ENCODE data around the gene S100A5.
"Not testable (repeated sequence)": the region's sequence is repeated elsewhere in the genome, so short reads cannot be mapped to it uniquely, and the experiment has no call there.

Gene S100A5

DNA sequence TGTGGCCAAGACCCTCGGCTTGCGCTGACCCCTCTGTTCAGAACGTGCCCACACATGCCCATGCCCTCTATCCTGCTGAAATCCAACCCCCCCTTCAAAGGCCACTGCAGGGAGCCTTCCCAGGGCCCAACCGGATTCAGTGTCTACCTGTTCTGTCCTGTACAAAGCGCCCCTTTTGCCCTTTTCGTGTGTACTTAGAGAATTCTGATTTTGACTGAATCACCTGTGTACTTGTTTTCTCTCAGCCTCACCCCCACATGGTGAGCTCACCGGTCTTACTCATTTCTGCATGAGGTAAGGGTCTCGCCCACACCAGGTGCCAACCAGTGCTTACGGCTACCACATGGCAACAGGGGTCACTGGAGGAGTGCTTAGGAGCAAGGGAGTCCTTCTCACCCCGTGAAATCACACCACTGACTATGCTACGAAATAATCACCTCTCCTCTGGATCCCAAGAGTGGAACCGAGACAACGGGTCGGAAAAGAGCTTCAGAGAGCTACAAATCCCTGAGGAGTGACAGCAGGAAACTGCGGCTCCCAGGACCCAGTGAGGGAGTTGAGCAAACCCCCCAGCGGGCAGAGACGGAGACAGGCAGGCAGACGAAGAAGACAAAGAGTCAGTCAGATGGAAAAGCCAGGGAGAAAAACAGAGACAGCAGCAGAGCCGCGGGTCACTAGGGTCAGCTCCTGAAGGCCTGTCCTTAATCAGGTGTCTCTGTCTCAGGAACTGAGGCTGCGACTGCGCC, 27.1 kb upstream of the S100A5 start:
- in situ Hi-C loops (cut with HindIII; ENCODE audit: low sequenced_read_pairs), result no loop called here

DNA sequence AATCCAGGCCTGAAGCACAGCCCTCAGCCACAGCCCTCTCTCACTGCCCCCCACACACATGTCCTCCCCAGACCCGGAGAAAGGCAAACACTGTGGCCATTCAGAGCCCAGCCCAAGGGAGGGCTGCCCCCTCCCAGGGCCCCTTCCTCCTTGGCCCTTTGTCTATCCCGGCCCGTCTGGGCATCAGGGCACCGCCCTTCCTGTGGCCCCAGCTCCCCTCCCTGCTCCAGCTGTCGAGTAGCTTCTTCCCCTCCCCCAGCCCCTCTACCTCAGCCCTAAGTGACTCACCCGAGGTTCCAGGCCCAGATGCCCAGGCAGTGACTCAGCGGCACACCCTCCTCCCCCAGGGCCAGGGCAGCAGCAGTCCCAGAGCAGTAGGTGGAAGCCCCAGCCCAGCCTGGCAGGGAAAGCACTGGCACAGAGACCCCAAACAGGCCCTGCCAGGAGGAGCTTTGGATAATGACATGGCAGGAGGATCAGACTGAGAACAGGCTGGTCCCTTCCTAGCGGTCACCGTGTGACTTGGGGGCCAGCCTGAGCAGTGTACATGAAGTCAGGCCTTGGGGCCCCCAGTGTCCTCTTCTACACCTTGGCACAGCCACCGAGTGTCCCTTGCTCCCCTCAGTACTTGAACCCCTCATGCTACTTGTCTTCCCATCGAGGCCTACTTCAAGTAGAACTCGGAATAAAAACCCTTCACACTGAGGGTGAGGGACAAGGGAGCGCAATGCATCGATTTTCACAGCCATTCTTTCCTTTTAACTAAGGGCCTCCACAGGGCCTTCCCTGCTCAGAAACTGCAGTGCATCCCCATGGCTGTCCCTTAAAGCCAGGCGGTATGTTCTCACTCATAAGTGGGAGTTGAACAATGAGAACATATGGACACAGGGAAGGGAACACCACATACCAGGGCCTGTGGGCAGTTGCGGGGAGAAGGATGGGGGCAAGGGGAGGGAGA, 26.0 kb upstream of the S100A5 start:
- in situ Hi-C loops (cut with HindIII; ENCODE audit: low sequenced_read_pairs), result no loop called here

DNA sequence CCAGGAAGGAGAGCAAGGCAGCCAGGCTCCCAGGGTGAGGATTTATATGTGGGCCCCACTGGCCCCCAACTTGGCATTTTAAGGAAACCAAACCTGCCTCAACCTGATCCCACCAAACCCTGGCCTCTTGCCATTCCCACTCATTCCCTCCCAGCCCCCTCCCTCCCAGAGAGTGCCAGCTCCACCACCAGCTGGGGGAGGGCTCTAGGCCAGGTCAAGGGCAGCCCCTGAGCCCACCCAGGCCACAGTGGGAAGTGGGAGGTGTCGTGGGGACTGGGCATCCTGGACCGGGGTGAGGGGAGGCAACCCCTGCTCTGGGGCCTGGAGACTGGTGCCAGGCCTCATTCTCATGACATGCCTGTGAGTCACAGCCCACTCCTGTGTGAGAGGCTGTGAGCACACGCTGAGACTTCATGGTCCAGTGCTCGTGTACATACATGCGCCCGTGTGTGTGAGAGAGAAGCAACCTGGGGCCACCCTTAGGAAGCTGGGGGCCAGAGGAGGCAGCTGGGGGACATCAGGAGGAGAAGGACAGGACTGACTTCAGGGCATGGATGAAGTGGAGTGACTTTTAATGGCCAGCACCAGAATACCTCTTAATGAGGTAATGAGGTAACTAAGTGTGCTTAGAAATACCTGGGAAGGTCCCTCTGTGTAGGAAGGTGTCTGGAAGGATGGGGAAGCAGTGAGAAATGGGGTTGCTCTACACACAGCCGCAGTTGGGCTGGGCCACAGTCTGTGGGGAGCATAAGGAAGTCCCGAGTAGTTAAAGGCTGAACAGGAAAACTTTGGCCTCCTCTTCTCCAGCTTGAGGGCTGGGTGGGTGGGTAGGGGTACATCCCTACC, 25.0 kb upstream of the S100A5 start, which contains the start of gene S100A2:
Gene S100A2, minus strand, starts transcription at position 316 of the 846 bp plus-strand sequence. CDS start 1,967 bp downstream, outside the sequence.
- in situ Hi-C loops (cut with HindIII; ENCODE audit: low sequenced_read_pairs), result no loop called here

DNA sequence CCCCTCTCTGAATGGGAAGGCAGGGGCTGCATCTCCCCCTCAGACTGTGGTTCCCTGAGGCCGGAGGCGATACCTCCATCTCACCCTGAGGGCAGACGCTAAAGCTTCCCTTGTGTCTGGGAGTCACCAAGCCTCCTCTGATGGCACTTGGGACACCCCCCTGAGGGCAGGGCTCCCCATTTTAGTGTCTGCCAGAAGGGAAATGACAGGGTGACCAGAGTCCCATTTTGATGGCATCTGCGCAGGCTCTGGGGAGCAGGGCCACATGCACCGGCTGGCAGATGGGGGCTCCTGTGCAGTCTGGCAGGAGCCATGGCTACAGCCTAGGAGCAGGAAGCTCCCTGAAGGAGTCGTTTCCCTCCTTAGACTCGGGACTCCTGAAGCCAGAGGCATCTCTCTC, 23.3 kb upstream of the S100A5 start:
- in situ Hi-C loops (cut with HindIII; ENCODE audit: low sequenced_read_pairs), result no loop called here

DNA sequence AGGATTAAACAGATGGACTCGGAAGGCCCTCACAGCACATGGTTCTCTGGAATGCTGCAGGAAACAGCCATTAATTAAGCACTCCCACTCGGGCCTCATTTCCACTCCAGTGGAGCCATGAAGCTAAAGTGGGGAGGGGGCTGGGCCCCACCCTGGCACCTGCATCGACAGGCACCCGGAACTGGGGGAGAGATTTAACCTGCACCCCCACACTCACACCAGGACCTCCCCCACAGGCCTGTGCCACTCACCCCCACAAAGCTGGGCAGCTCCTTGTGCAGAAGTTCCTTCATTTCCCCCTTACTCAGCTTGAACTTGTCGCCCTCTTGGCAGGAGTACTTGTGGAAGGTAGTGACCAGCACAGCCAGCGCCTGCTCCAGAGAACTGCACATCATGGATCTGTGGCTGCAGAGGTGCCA, 22.8 kb upstream of the S100A5 start:
- in situ Hi-C loops (cut with HindIII; ENCODE audit: low sequenced_read_pairs), result no loop called here

DNA sequence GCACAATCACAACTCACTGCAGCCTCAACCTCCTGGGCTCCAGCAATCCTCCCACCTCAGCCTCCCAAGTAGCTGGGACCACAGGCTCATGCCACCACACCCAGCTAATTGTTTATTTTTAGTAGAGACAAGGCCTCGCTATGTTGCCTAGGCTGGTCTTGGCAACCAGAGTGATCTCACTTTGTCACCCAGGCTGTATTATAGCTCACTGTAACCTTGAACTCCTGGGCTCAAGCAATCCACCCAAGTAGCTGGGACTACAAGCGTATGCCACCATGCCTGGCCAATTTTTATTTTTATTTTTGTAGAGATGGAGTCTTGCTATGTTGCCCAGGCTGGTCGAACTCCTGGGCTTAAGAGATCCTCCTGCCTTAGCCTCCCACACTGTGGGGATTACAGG, 21.3 kb upstream of the S100A5 start:
- in situ Hi-C loops (cut with HindIII; ENCODE audit: low sequenced_read_pairs), result not testable (repeated sequence)

DNA sequence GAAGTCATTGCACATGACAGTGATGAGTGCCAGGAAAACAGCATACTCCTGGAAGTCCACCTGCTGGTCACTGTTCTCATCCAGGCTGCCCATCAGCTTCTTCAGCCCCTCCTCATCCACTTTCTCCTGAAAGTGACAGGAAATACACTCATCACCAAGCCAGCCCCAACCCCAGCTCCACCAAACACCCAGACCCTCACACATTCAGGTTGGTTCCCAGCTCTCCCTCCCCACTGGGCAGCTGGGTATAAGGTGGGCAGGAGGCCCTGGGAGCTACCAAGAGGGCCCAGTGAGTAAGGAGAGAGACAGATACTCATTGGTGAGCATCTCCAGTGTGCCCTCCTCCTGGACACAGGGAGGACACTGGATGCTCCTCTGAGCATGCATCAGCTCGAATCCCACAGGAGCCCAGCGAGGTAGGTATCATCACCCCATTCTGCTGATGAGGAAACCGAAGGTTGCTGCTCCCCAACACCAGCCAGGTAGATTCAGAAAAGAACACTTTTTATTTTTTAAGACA, 20.8 kb upstream of the S100A5 start:
- in situ Hi-C loops (cut with HindIII; ENCODE audit: low sequenced_read_pairs), result no loop called here

DNA sequence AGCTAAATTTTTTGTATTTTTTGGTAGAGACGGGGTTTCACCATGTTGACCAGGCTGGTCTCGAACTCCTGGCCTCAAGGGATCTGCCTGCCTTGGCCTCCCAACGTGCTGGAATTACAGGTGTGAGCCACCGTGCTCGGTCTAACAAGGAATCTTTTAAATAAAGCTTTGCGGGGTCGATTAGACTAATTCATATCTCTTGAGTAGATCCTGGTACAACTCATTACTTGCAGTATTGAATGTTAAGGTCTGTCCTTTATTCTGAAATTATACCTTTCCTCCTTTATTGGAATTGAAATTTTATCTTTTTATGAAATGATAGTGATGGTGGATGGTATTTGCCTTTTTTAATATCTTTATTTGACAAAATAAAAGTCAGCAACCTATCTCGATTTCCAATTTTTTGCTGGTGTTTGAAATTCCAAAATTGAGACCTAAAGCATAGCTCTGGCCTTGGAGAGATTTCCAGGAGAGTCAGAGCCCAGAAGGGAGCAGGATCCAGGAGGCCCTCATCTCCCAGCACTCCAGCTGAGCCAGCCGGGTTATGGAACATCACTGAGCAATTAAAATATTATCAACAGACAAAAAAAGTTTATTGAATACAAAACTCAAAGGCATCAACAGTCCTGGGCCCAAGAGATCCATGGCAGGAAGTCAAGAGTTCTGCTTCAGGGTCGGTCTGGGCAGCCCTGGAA, 20.2 kb upstream of the S100A5 start:
- in situ Hi-C loops (cut with HindIII; ENCODE audit: low sequenced_read_pairs), result no loop called here

DNA sequence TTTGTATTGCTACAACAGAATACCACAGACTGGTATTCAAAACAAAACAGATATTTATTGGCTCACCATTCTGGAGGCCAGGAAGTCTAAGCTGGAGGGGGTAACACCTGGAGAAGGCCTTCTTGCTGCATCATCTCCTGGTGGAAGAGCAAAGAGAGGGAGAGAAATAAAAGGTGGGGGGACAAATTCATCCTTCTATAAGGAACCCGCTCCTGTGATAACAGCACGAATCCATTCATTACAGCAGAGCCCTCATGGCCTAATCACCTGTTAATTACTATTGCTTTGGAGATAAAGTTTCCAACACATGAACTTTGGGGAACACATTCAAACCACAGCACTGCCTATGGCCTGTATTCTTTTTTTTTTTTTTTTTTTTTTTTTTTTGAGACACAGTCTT, 19.5 kb upstream of the S100A5 start:
- in situ Hi-C loops (cut with HindIII; ENCODE audit: low sequenced_read_pairs), result no loop called here

DNA sequence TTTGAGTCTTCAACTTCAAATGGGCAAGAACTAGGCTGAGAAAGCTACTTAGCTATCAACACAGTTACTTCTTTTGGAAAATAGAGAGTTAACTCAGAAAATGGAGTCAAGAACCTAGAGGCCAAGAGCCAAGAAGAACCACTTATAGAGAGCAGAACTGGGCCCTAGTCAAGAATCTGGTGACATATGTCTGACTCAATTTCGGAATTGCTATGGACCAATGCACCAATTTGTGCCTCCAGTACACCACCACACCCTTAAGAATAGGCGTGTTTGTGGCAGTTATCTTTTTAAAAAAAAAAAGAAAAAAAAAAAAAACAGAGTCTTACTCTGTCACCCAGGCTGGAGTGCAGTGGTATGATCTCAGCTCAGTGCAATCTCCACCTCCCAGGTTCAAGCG, 17.1 kb upstream of the S100A5 start:
- in situ Hi-C loops (cut with HindIII; ENCODE audit: low sequenced_read_pairs), result no loop called here

DNA sequence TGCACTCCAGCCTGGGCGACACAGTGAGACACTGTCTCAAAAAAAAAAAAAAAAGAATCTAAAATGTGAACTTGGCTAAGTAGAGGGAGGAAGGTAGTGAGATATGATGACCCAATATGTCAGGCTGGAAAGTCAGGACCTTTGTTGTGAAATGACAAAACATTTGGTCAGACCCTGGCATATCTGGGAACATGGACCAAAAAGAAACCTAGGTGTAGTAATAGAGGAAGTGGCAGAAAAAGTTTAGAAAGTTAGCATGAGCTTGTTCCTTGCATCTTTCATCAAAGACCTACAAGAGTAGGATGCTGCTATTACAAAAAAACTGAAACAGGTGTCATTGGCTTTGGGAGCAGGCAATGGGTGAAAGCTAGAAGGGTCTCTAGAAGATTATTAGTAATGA, 15.6 kb upstream of the S100A5 start:
- in situ Hi-C loops (cut with HindIII; ENCODE audit: low sequenced_read_pairs), result no loop called here

DNA sequence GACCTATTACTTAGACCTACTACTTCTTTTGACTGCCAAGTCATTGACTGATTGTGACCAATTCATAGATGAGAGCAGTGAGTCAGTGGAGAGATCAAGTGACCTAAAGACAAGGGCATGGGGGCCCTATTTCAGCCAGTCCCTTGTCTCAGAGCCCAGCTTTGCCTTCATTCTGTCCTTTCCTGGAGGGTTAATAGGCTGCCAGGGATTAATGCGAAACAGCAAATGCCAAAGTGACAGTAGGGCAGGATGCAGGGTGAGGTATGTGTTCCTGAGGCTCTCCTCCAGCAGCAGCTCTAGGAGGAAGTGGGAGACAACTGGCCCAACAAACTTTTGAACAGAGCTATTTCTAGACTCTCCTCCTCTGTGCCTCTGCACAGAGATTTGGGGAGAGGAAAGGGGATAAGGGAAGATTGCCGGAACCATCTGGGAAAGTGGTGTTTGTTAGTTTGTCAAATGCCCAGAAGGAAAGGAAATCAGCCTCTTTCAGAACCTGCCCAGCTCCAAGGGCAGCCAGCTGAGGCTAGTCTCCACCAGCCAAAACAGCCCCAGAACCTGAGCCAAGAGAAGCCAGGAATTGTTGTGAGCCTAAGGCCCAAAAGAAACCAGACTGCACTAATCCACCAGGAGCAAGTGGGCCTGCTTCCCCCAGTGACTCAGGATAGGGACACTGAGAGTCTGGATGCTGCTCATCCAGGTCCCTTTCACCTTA, 13.3 kb upstream of the S100A5 start:
- in situ Hi-C loops (cut with HindIII; ENCODE audit: low sequenced_read_pairs), result no loop called here

DNA sequence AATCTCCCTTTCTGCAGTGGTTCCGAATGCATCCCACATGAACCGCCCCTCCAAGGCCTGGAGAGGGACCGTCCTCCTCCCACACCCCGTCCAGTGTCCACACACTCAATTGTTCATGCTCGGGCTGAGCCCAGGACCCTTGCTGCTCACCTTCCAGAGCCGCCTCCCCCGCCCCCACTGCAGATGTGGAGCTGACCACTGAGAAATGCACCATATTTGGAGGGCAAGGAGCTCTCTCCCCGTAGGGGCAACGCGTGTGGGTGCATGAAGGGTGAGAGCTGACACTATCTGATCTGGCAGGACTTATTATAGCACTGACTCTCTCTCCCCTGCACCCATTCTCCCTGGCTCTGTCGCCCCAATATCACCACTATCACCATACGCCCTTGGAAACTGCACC, 12.4 kb upstream of the S100A5 start:
- in situ Hi-C loops (cut with HindIII; ENCODE audit: low sequenced_read_pairs), result no loop called here

DNA sequence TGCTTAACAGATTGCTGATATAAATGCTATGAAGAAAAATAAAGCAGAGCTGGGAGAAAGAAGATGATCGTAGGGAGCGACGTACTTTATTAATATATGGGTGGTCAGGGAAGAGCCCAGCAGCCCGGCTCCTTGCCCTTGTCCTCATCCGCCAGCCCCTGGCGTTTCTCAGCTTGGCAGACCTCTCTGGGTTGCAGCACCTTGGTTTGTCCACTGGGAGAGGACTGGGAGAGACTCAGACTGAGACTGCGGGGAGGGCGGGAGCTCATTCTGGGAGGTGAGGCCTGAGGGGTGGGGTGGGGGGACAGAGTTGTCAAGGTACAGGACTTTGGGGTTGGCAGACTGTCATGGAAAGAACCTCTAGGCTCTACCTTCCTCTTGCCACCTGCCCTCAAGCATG, 11.6 kb upstream of the S100A5 start:
- in situ Hi-C loops (cut with HindIII; ENCODE audit: low sequenced_read_pairs), result no loop called here

DNA sequence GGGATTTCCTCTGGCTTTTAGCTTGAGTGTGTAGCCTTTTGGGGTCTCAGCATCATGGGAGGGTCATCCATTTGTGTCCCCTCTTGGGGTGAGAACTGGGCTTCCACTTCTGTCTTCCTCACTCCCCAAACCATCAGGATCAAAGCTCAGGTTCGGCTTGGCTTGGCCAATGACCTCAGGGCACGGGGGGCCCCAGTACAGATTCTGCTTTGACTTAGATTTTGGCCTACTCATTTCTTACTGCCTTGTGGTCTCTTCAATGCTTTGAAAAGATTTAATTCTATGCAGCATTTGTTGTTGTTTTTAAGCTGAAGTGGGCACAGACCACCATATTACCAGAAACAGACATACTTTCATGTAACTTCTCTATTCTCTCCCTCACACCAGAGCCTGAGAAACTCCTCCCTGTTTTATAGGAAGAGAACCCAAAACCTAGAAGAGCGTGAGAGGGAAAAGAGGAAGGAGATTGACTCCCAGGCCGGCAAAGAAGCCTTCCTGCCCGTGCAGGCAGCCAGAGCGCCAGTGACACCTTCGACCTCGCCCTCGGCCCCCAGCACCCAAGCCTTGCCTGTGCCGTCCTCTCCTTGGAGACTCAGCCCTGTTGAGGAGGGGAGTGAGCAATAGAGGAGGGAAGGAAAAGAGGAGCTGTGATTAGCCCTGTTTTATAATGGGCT, 10.2 kb upstream of the S100A5 start:
- in situ Hi-C loops (cut with HindIII; ENCODE audit: low sequenced_read_pairs), result no loop called here

DNA sequence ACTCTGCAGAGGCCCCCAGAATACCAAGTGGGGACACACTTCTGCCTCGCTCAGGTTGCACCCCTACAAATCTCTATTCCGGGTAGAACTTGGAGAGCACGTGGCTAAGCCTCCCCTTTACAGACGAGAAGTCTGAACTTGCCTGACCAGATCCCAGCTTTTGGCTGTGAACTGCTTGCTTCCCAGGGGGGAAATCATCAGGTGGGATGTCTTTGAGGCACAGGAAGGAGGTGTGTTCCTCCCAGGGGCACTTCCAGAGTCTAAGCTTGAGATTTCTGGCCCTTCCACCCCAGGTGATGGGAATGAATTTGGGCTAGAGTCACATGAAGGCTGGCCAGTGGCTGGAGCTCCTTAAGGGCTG, 9.6 kb upstream of the S100A5 start:
- in situ Hi-C loops (cut with HindIII; ENCODE audit: low sequenced_read_pairs), result no loop called here

DNA sequence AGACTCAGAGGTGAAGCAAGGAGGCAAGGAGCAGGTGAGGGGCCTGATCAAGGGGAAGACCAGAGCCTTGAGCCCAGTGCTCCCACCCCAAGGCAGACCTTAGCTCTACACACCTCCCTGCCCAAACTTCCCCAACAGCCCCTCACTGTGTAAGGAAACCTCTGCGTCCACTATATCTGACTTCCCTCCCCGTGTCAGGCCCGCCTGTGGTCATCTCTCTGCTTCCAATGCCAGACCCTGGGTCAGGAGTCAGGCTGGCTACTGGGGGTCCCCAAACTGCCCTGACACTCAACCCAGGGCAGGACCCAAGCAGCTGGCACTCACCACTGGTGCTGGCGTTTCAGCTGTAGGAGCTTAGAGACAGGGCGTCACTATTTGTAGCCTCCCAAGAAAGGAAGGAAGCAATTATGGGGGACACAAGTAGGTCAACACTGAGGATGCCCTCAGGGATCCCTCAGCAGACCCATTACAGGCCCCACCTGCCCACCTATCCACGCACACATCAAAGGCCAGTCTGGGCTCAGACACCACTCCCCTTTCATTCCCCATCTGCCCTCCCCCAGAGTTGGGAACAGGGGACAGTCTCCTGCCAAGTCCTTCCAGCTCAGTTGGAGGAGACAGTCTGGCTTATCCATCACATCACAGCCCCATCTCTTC, 9.1 kb upstream of the S100A5 start:
- in situ Hi-C loops (cut with HindIII; ENCODE audit: low sequenced_read_pairs), result no loop called here
